H1 (cell line): ENCODE measurements around the gene ENOPH1. TPM values are rescaled to one million over a fixed set of nuclear protein-coding genes. Genes with fewer than 3 reads are reported as not detected.
A peak's percentile ranks its signal among the peaks of the same experiment; 100 is the strongest.

Source experiments
- CTCF ChIA-PET: fragments of 300-600 bp; sonication (Branson Sonifier 250); formaldehyde crosslinking; loops from one replicate; lab custom pipeline; 2021; ENCODE audit not compliant: partially characterized antibody; lab: Charles Lee
- POLR2A ChIA-PET: fragments of 300-600 bp; sonication (Branson Sonifier 250); formaldehyde crosslinking; loops from one replicate; lab custom pipeline; 2021; ENCODE audit warnings: inconsistent platforms; ENCODE audit not compliant: partially characterized antibody; lab: Charles Lee
- DNase-seq, 2 experiments: peaks; one replicate each; pipeline versions ENCODE4 v3.0.0 to v3.0.0-alpha.2; 2010 to 2022; ENCODE audit warnings: low spot score in 2 of 2, low read depth in 1 of 2, mixed read lengths in 1 of 2
- FAIRE-seq: peaks from 2 replicates; lab custom pipeline; 2011; peaks lifted over from hg19 to GRCh38; lab: Jason Lieb, UNC
- H2AFZ ChIP-seq: 2 replicates; pipeline ENCODE4 v1.8.1; 2012; ENCODE audit warnings: low read length, inconsistent platforms
- H2AK5ac ChIP-seq: 2 replicates; pipeline ENCODE4 v1.6.1; 2013; ENCODE audit warnings: low read depth, low read length
- H2BK120ac ChIP-seq: replicated peaks from 2 replicates; pipeline ENCODE3; 2013; ENCODE audit warnings: low read depth, low read length, inconsistent platforms
- H2BK12ac ChIP-seq: 2 replicates; pipeline ENCODE4 v1.6.1; 2013; ENCODE audit warnings: low read depth, low read length
- H2BK15ac ChIP-seq: 2 replicates; pipeline ENCODE4 v1.6.1; 2013; ENCODE audit warnings: low read length
- H2BK20ac ChIP-seq: 2 replicates; pipeline ENCODE4 v1.6.1; 2013; ENCODE audit warnings: low read length
- H2BK5ac ChIP-seq: 2 replicates; pipeline ENCODE4 v1.6.1; 2013; ENCODE audit warnings: low read depth, low read length
- H3K14ac ChIP-seq: 2 replicates; pipeline ENCODE4 v1.6.1; 2013; ENCODE audit warnings: inconsistent platforms; ENCODE audit not compliant: insufficient read length
- H3K18ac ChIP-seq: 2 replicates; pipeline ENCODE4 v1.6.1; 2013; ENCODE audit warnings: low read length; ENCODE audit errors: extremely low read depth
- H3K23ac ChIP-seq: 2 replicates; pipeline ENCODE4 v1.6.1; 2013; ENCODE audit warnings: inconsistent platforms; ENCODE audit not compliant: insufficient read length
- H3K23me2 ChIP-seq: 2 replicates; pipeline ENCODE4 v1.6.1; 2013; ENCODE audit warnings: low read depth, low read length
- H3K27ac ChIP-seq: 2 replicates; pipeline ENCODE4 v1.6.1; 2011; ENCODE audit warnings: low read depth, low read length, inconsistent platforms
- H3K27me3 ChIP-seq, 4 experiments: replicated peaks in 1 of 4; 1 replicate in 1 of 4; 2 replicates in 3 of 4; pipeline versions ENCODE4 v1.6.1 to v1.8.1; 2011 to 2013; ENCODE audit warnings: low read length in 3 of 4, mild to moderate bottlenecking in 3 of 4, inconsistent platforms in 2 of 4, mixed read lengths in 2 of 4, moderate library complexity in 1 of 4; ENCODE audit not compliant: control insufficient read depth in 3 of 4, insufficient read depth in 3 of 4; ENCODE audit errors: extremely low read depth in 1 of 4
- H3K36me3 ChIP-seq, 4 experiments: 2 replicates each; pipeline versions ENCODE4 v1.6.1 to v1.8.1; 2011 to 2013; ENCODE audit warnings: mild to moderate bottlenecking in 4 of 4, low read length in 3 of 4, moderate library complexity in 2 of 4, control low read depth in 1 of 4, inconsistent platforms in 1 of 4; ENCODE audit not compliant: insufficient read depth in 4 of 4, control insufficient read depth in 2 of 4
- H3K4ac ChIP-seq: replicated peaks from 2 replicates; pipeline ENCODE3; 2013; ENCODE audit warnings: low read length, low read depth, mixed read lengths, inconsistent platforms; ENCODE audit not compliant: insufficient read length
- H3K4me1 ChIP-seq, 4 experiments: replicated peaks in 1 of 4; 1 replicate in 1 of 4; 2 replicates in 3 of 4; pipeline versions ENCODE4 v1.6.1 to v1.8.1; 2011 to 2013; ENCODE audit warnings: low read length in 3 of 4, inconsistent platforms in 2 of 4, mixed read lengths in 1 of 4; ENCODE audit not compliant: insufficient read depth in 4 of 4, control insufficient read depth in 3 of 4
- H3K4me2 ChIP-seq, 2 experiments: 2 replicates each; pipeline versions ENCODE4 v1.6.1 to v1.8.1; 2011 to 2013; ENCODE audit warnings: low read depth in 2 of 2, low read length in 2 of 2, control low read depth in 1 of 2, inconsistent platforms in 1 of 2, mild to moderate bottlenecking in 1 of 2; ENCODE audit not compliant: insufficient read depth in 1 of 2
- H3K4me3 ChIP-seq, 4 experiments: fragments of 200-600, 300-600 bp in 1 of 4; sonication (generic), shearing (Covaris generic), sonication (Bioruptor Twin) in 1 of 4; 2 replicates each; pipeline versions ENCODE4 v1.5.1 to v1.8.1; 2011 to 2016; ENCODE audit warnings: low read length in 4 of 4, low read depth in 3 of 4, control low read depth in 2 of 4, inconsistent platforms in 2 of 4, mild to moderate bottlenecking in 2 of 4, mixed read lengths in 1 of 4, moderate library complexity in 1 of 4; ENCODE audit not compliant: insufficient read depth in 2 of 4; ENCODE audit errors: extremely low read depth in 1 of 4
- H3K56ac ChIP-seq: replicated peaks from 2 replicates; pipeline ENCODE3; 2013; ENCODE audit warnings: low read depth, mild to moderate bottlenecking, mixed read lengths, low read length, inconsistent platforms; ENCODE audit not compliant: insufficient read length
- H3K79me1 ChIP-seq: 2 replicates; pipeline ENCODE4 v1.6.1; 2013; ENCODE audit warnings: low read depth, low read length, control low read depth
- H3K79me2 ChIP-seq, 2 experiments: 2 replicates each; pipeline versions ENCODE4 v1.6.1 to v1.8.1; 2012 to 2013; ENCODE audit warnings: low read length in 2 of 2, mild to moderate bottlenecking in 2 of 2, inconsistent platforms in 1 of 2; ENCODE audit not compliant: insufficient read depth in 2 of 2, control insufficient read depth in 1 of 2
- H3K9ac ChIP-seq, 4 experiments: replicated peaks in 1 of 4; 1 replicate in 1 of 4; 2 replicates in 3 of 4; pipeline versions ENCODE4 v1.6.1 to v1.8.1; 2011 to 2013; ENCODE audit warnings: low read depth in 3 of 4, low read length in 3 of 4, control low read depth in 2 of 4, mild to moderate bottlenecking in 2 of 4, moderate library complexity in 2 of 4, inconsistent platforms in 1 of 4; ENCODE audit errors: extremely low read depth in 1 of 4
- H3K9me3 ChIP-seq, 2 experiments: 2 replicates each; pipeline versions ENCODE4 v1.6.1 to v1.8.1; 2012 to 2013; ENCODE audit warnings: mild to moderate bottlenecking in 2 of 2, moderate library complexity in 2 of 2, control low read depth in 1 of 2, inconsistent platforms in 1 of 2, low read depth in 1 of 2, low read length in 1 of 2, mixed read lengths in 1 of 2; ENCODE audit not compliant: insufficient read depth in 2 of 2
- H4K20me1 ChIP-seq, 2 experiments: replicated peaks in 1 of 2; 2 replicates each; pipeline versions ENCODE3 to v1.8.1; 2011 to 2013; ENCODE audit warnings: inconsistent platforms in 2 of 2, low read length in 2 of 2, mild to moderate bottlenecking in 1 of 2; ENCODE audit not compliant: insufficient read depth in 2 of 2, control insufficient read depth in 1 of 2
- H4K5ac ChIP-seq: 2 replicates; pipeline ENCODE4 v1.6.1; 2013; ENCODE audit warnings: low read length, low read depth, mixed read lengths, inconsistent platforms; ENCODE audit not compliant: insufficient read length
- H4K8ac ChIP-seq: 2 replicates; pipeline ENCODE4 v1.8.0; 2013; ENCODE audit warnings: mild to moderate bottlenecking, moderate library complexity, low read length, inconsistent platforms; ENCODE audit not compliant: insufficient read depth; ENCODE audit errors: extremely low read depth
- H4K91ac ChIP-seq: replicated peaks from 2 replicates; pipeline ENCODE3; 2013; ENCODE audit warnings: low read length, mixed read lengths, inconsistent platforms; ENCODE audit not compliant: insufficient read length
- ASH2L ChIP-seq: fragments of 200-600, 300-600 bp; sonication (generic); IDR thresholded peaks from one replicate; pipeline ENCODE4 v1.7.1; 2017; ENCODE audit warnings: low read length
- BRCA1 ChIP-seq: IDR thresholded peaks from 2 replicates; pipeline ENCODE4 v1.6.1; 2012; ENCODE audit warnings: low read depth, low read length, improper control_type of control experiment
- CHD2 ChIP-seq: IDR thresholded peaks from 2 replicates; pipeline ENCODE4 v1.6.1; 2012; ENCODE audit warnings: low read length, improper control_type of control experiment
- EP300 ChIP-seq, 2 experiments: IDR thresholded peaks; 1 replicate in 1 of 2; 2 replicates in 1 of 2; pipeline ENCODE4 v1.6.1; 2011 to 2012; ENCODE audit warnings: low read depth in 2 of 2, low read length in 2 of 2, mild to moderate bottlenecking in 2 of 2, borderline replicate concordance in 1 of 2, inconsistent platforms in 1 of 2, moderate library complexity in 1 of 2
- MAX ChIP-seq: IDR thresholded peaks from 2 replicates; pipeline ENCODE4 v1.6.1; 2012; ENCODE audit warnings: inconsistent platforms
- NANOG ChIP-seq: IDR thresholded peaks from 2 replicates; pipeline ENCODE4 v1.6.1; 2011; ENCODE audit warnings: low read length, low read depth, mild to moderate bottlenecking, inconsistent platforms; ENCODE audit not compliant: insufficient read depth, poor library complexity, severe bottlenecking
- PHF8 ChIP-seq: fragments of 200-600 bp; sonication (generic); conservative IDR thresholded peaks from 2 replicates; pipeline ENCODE4 v1.7.1; 2012; ENCODE audit warnings: low read depth, mild to moderate bottlenecking, inconsistent platforms, low read length, moderate library complexity
- TAF1 ChIP-seq: IDR thresholded peaks from 2 replicates; pipeline ENCODE4 v1.6.1; 2011; ENCODE audit warnings: mild to moderate bottlenecking, low read depth, low read length
- YY1 ChIP-seq: IDR thresholded peaks from 2 replicates; pipeline ENCODE4 v1.6.1; 2011; ENCODE audit warnings: low read depth, mild to moderate bottlenecking, low read length
- WGBS, 2 experiments: shearing (Covaris generic) in 1 of 2; methylation state at CpG; one replicate each; pipeline versions ENCODE4 v1.1.6 to v1.1.7; 2013 to 2015; ENCODE audit warnings: low lambda C conversion rate in 2 of 2, mixed read lengths in 2 of 2, inconsistent platforms in 1 of 2, low coverage in 1 of 2, missing lambda C conversion rate in 1 of 2; ENCODE audit not compliant: insufficient replicate concordance in 2 of 2, insufficient coverage in 1 of 2, insufficient read length in 1 of 2; ENCODE audit errors: extremely low coverage in 1 of 2, missing lambda C conversion rate in 1 of 2; 5-methylcytosine and 5-hydroxymethylcytosine counted together
- polyA plus RNA-seq, 7 experiments: library from polyadenylated mRNA; depleted of rRNA in 3 of 7; stranded (reverse) in 5 of 7; unstranded in 2 of 7; fragments of >200 nt in 5 of 7; fragments of 200-250 nt in 2 of 7; gene quantifications; 1 replicate in 5 of 7; 2 replicates in 1 of 7; 4 replicates in 1 of 7; pipeline versions ENCODE4 v1.2.1 to v1.2.3, GENCODE V29; 2011 to 2013; ENCODE audit warnings: missing spikeins in 2 of 7, mixed read lengths in 2 of 7
- total RNA-seq: library from RNA; stranded (reverse); fragmentation: NEBNext Ultra II Directional; extraction: Animal tissue kit (Norgen Biotek cat#: 25700); gene quantifications from 2 replicates; pipeline ENCODE4 v1.2.1, GENCODE V29; 2021
- TF ChIP-seq, protein P1 (sequence below): IDR thresholded peaks from 2 replicates; pipeline ENCODE4 v1.6.1; 2012; ENCODE audit warnings: inconsistent platforms

The ENOPH1 gene
- total and polyA plus RNA-seq, 2 of the 8 experiments (the other 6 are each of a cell fraction or from before 2014, with no cell fraction given), result 25.1 to 89.3 TPM

- no peak overlapping the region for H3K23ac ChIP-seq
- TF ChIP-seq NANOG (no peak), MAX (peak; percentile 34; the same call in 1 of the 2 replicates), TAF1 (no peak), EP300 (IDR thresholded peaks at IDR 0.05; ENCODE audit: borderline replicate concordance in 1 of 2, low read depth in 2 of 2, low read length in 2 of 2) (no peak), ASH2L (peak; percentile 50), CHD2 (no peak), PHF8 (no peak; the same call in none of the 2 replicates), BRCA1 (no peak), YY1 (no peak)
- TF ChIP-seq, protein P1, sequence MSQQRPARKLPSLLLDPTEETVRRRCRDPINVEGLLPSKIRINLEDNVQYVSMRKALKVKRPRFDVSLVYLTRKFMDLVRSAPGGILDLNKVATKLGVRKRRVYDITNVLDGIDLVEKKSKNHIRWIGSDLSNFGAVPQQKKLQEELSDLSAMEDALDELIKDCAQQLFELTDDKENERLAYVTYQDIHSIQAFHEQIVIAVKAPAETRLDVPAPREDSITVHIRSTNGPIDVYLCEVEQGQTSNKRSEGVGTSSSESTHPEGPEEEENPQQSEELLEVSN, result no peak
Observed at GRCh38 chr4:82430964-82431745, 765 bp downstream of the ENOPH1 start.

More at GRCh38 chr4:82430964-82431745, 765 bp downstream of the ENOPH1 start:
- Histone ChIP-seq H3K14ac (no peak overlapping the region), H3K4ac (peak overlapping the region; percentile 97), H3K27ac (peak overlapping the region; percentile 99), H3K4me1 (peaks cover 0 to 4% (median 2%) of the 10 kb centered on the region in 4 experiments; a peak in 3 of 7 replicates), H3K23me2 (peaks cover 3% of the 10 kb centered on the region), H2AK5ac (no peak overlapping the region), H4K5ac (peak overlapping the region; percentile 45), H2AFZ (no peak overlapping the region; the same call in 1 of the 2 replicates), H2BK12ac (peak overlapping the region; percentile 63; the same call in 1 of the 2 replicates), H2BK20ac (no peak overlapping the region), H4K8ac (peak overlapping the region; percentile 99), H3K79me1 (no peaks in the 10 kb centered on the region), H2BK120ac (peak overlapping the region; percentile 28), H3K9ac (peak overlapping the region; percentile 64 to 100 (median 94)), H3K9me3 (no peaks in the 10 kb centered on the region), H3K79me2 (peaks cover 79 to 93% of the 10 kb centered on the region in 2 experiments), H4K91ac (peak overlapping the region; percentile 12), H3K27me3 (no peaks in the 10 kb centered on the region), H3K18ac (no peak overlapping the region; the same call in 1 of the 2 replicates), H2BK15ac (no peak overlapping the region), H3K36me3 (peaks cover 12 to 36% (median 21%) of the 10 kb centered on the region in 4 experiments), H3K4me2 (peak overlapping the region; percentile 80 to 84), H3K4me3 (peak overlapping the region; percentile 94 to 97 (median 94)), H2BK5ac (peak overlapping the region; percentile 55), H4K20me1 (peaks cover 39 to 42% of the 10 kb centered on the region in 2 experiments), H3K56ac (peak overlapping the region; percentile 97)
- 3% methylated on average over 28 of the region's 33 CpGs; no CpG with 5 or more reads in 1 of the 2 experiments for WGBS, 2 experiments
- DNase-seq (no peak), FAIRE-seq (no peak)
- ChIA-PET CTCF (interaction anchor here (0.5 to 1.0 kb wide), 2 partner anchors 18 to 22 kb away, joined by 3 to 5 read pairs; no protein-coding TSS in a partner anchor), POLR2A (interaction anchor here (0.6 to 7.3 kb wide), 18 partner anchors 9 to 272 kb away, joined by 3 to 126 read pairs (median 5); partner anchors contain the start of gene HNRNPD)
